Stimulated activated CD4-positive, alpha-beta T cell treated with anti-CD3 and anti-CD28 coated beads, Interleukin-1b, Interleukin-23, amount 100 ng/mL, for 4 hours (primary cell): ENCODE data around the gene ABI3BP.

Experiments
- DNase-seq, 2 donors: peaks; one replicate each; pipeline ENCODE4 v3.0.0-alpha.2; 2020; ENCODE audit warnings: low read depth in 2 of 2

ABI3BP gene

GRCh38 chr3:100769693-100770092, 223.5 kb downstream of the ABI3BP start:
- DNase-seq: no peak

- DNase-seq: no peak
Measured at GRCh38 chr3:100766069-100766468, 227.2 kb downstream of the ABI3BP start.

GRCh38 chr3:100765437-100765975, 227.7 kb downstream of the ABI3BP start:
- DNase-seq: no peak

GRCh38 chr3:100761951-100762350, 231.3 kb downstream of the ABI3BP start:
- DNase-seq: no peak

- no peak for DNase-seq
Measured at GRCh38 chr3:100761211-100761942, 231.8 kb downstream of the ABI3BP start.

- DNase-seq: no peak
Measured at GRCh38 chr3:100760377-100760776, 232.8 kb downstream of the ABI3BP start.

- no peak for DNase-seq
Measured at GRCh38 chr3:100759950-100760349, 233.3 kb downstream of the ABI3BP start.

GRCh38 chr3:100759159-100759558, 234.1 kb downstream of the ABI3BP start:
- no peak for DNase-seq

- no peak for DNase-seq
Measured at GRCh38 chr3:100756441-100756840, 236.8 kb downstream of the ABI3BP start.

- no peak for DNase-seq
Measured at GRCh38 chr3:100754563-100755334, 238.5 kb downstream of the ABI3BP start.

- DNase-seq: no peak
Measured at GRCh38 chr3:100753846-100754245, 239.4 kb downstream of the ABI3BP start.

GRCh38 chr3:100748967-100749366, 244.3 kb downstream of the ABI3BP start:
- no peak for DNase-seq

- DNase-seq: no peak
Measured at GRCh38 chr3:100748220-100748619, 245.0 kb downstream of the ABI3BP start.

- DNase-seq: no peak
Measured at GRCh38 chr3:100746092-100746491, 247.1 kb downstream of the ABI3BP start.

- no peak for DNase-seq
Measured at GRCh38 chr3:100745617-100746016, 247.6 kb downstream of the ABI3BP start.

GRCh38 chr3:100744671-100745070, 248.6 kb downstream of the ABI3BP start:
- no peak for DNase-seq

- DNase-seq: no peak
Measured at GRCh38 chr3:100743535-100743934, 249.7 kb downstream of the ABI3BP start.

GRCh38 chr3:100740207-100740606, 253.0 kb downstream of the ABI3BP start:
- no peak for DNase-seq

GRCh38 chr3:100737334-100737733, 255.9 kb downstream of the ABI3BP start:
- no peak for DNase-seq

- DNase-seq: no peak
Measured at GRCh38 chr3:100732435-100732834, 260.8 kb downstream of the ABI3BP start.

- DNase-seq: no peak
Measured at GRCh38 chr3:100730524-100730923, 262.7 kb downstream of the ABI3BP start.

- no peak for DNase-seq
Measured at GRCh38 chr3:100726706-100727105, 266.5 kb downstream of the ABI3BP start.

- no peak for DNase-seq
Measured at GRCh38 chr3:100725935-100726513, 267.2 kb downstream of the ABI3BP start.
